HepG2 (cell line): Measurements from ENCODE around the gene ABAT. TPM values are rescaled to one million over a fixed set of nuclear protein-coding genes. Genes with fewer than 3 reads are reported as not detected.

Experiments
- CBX1 ChIP-seq: IDR thresholded peaks from one replicate; pipeline ENCODE4 v1.6.1; 2016; ENCODE audit warnings: antibody characterized with exemption, low read depth
- JDP2 ChIP-seq: sonication (generic); formaldehyde crosslinking; IDR thresholded peaks from 2 replicates; pipeline ENCODE4 v1.8.1; 2022; ENCODE audit warnings: missing genetic modification reagents, borderline replicate concordance
- JUND ChIP-seq: sonication (generic); formaldehyde crosslinking; IDR thresholded peaks from 2 replicates; pipeline ENCODE4 v1.8.0; 2022; ENCODE audit warnings: mild to moderate bottlenecking, missing genetic modification reagents
- KAT2B ChIP-seq: fragments of 150-350 bp; IDR thresholded peaks from 2 replicates; pipeline ENCODE4 v1.6.1; 2014; ENCODE audit warnings: low read depth, low read length, borderline replicate concordance
- NFE2 ChIP-seq: sonication (generic); formaldehyde crosslinking; IDR thresholded peaks from 2 replicates; pipeline ENCODE4 v1.4.0; 2020; ENCODE audit warnings: missing genetic modification reagents
- SETDB1 ChIP-seq: sonication (generic); formaldehyde crosslinking; IDR thresholded peaks from 2 replicates; pipeline ENCODE4 v1.5.1; 2020; ENCODE audit warnings: missing genetic modification reagents, mild to moderate bottlenecking, borderline replicate concordance
- SP4 ChIP-seq: sonication (generic); formaldehyde crosslinking; IDR thresholded peaks from 2 replicates; pipeline ENCODE4 v1.8.1; 2023; ENCODE audit warnings: mild to moderate bottlenecking, missing genetic modification reagents
- TBX3 ChIP-seq: fragments of 450-650 bp; IDR thresholded peaks from 2 replicates; pipeline ENCODE4 v1.6.1; 2017; ENCODE audit warnings: antibody characterized with exemption, mild to moderate bottlenecking, inconsistent platforms, borderline replicate concordance
- ZFP36 ChIP-seq: fragments of 150-350 bp; IDR thresholded peaks from 2 replicates; pipeline ENCODE4 v1.6.1; 2018; ENCODE audit warnings: borderline replicate concordance, low read length, low read depth; ENCODE audit not compliant: partially characterized antibody
- ZNF335 ChIP-seq: sonication (generic); formaldehyde crosslinking; IDR thresholded peaks from 2 replicates; pipeline ENCODE4 v1.4.0; 2020; ENCODE audit warnings: missing genetic modification reagents
- ZNF383 ChIP-seq: sonication (generic); formaldehyde crosslinking; IDR thresholded peaks from 2 replicates; pipeline ENCODE4 v1.4.0; 2020; ENCODE audit warnings: missing genetic modification reagents, mild to moderate bottlenecking, borderline replicate concordance
- ZNF441 ChIP-seq: sonication (generic); formaldehyde crosslinking; IDR thresholded peaks from 2 replicates; pipeline ENCODE4 v1.7.0; 2021; ENCODE audit warnings: missing genetic modification reagents, borderline replicate concordance
- ZNF451 ChIP-seq: sonication (generic); formaldehyde crosslinking; IDR thresholded peaks from 2 replicates; pipeline ENCODE4 v1.5.0; 2020; ENCODE audit warnings: mild to moderate bottlenecking, missing genetic modification reagents
- ZNF577 ChIP-seq: sonication (generic); formaldehyde crosslinking; IDR thresholded peaks from 2 replicates; pipeline ENCODE4 v1.4.0; 2020; ENCODE audit warnings: mild to moderate bottlenecking, low read depth, missing genetic modification reagents, borderline replicate concordance
- ZNF766 ChIP-seq: sonication (generic); formaldehyde crosslinking; IDR thresholded peaks from 2 replicates; pipeline ENCODE4 v1.5.0; 2020; ENCODE audit warnings: missing genetic modification reagents, borderline replicate concordance
- ZNF780A ChIP-seq: sonication (generic); formaldehyde crosslinking; IDR thresholded peaks from 2 replicates; pipeline ENCODE4 v1.8.0; 2022; ENCODE audit warnings: mild to moderate bottlenecking, missing genetic modification reagents, moderate library complexity
- ZNF883 ChIP-seq: sonication (generic); formaldehyde crosslinking; IDR thresholded peaks from 2 replicates; pipeline ENCODE4 v1.5.1; 2020; ENCODE audit warnings: mild to moderate bottlenecking, missing genetic modification reagents; ENCODE audit errors: not compliant biosample characterization
- ZSCAN22 ChIP-seq: sonication (generic); formaldehyde crosslinking; IDR thresholded peaks from 2 replicates; pipeline ENCODE4 v1.4.0; 2020; ENCODE audit warnings: mild to moderate bottlenecking, missing genetic modification reagents
- polyA plus RNA-seq, 8 experiments: library from polyadenylated mRNA; depleted of rRNA in 3 of 8; stranded (reverse) in 7 of 8; unstranded in 1 of 8; fragments of >200 nt; fragmentation: Illumina TruSeq in 4 of 8; extraction: Trizol in 4 of 8; gene quantifications; 2 replicates each; pipeline versions ENCODE4 v1.2.1 to v1.2.3, GENCODE V29; 2011 to 2016; ENCODE audit warnings: low read depth in 4 of 8, missing spikeins in 1 of 8, mixed read lengths in 1 of 8; ENCODE audit not compliant: insufficient read depth in 1 of 8
- total RNA-seq, 5 experiments: library from RNA; depleted of rRNA; stranded (reverse); fragments of >200 nt; fragmentation: Illumina TruSeq; extraction: Trizol; gene quantifications; 2 replicates each; pipeline ENCODE4 v1.2.3, GENCODE V29; 2016; ENCODE audit warnings: low read depth in 1 of 5
- TF ChIP-seq, protein P1 (sequence below): fragments of 450-650 bp; IDR thresholded peaks from 2 replicates; pipeline ENCODE4 v1.6.1; 2017; ENCODE audit warnings: mild to moderate bottlenecking
- TF ChIP-seq, protein P2 (sequence below): sonication (generic); formaldehyde crosslinking; IDR thresholded peaks from 2 replicates; pipeline ENCODE4 v1.4.0; 2020; ENCODE audit warnings: mild to moderate bottlenecking, low read depth, missing genetic modification reagents
- TF ChIP-seq, protein P3 (sequence below): fragments of 450-650 bp; IDR thresholded peaks from 2 replicates; pipeline ENCODE4 v1.6.1; 2017

Gene ABAT
- total and polyA plus RNA-seq, 2 of the 13 experiments (the other 11 are each of a cell fraction or from before 2014, with no cell fraction given) = 47.6 to 97.3 TPM

DNA sequence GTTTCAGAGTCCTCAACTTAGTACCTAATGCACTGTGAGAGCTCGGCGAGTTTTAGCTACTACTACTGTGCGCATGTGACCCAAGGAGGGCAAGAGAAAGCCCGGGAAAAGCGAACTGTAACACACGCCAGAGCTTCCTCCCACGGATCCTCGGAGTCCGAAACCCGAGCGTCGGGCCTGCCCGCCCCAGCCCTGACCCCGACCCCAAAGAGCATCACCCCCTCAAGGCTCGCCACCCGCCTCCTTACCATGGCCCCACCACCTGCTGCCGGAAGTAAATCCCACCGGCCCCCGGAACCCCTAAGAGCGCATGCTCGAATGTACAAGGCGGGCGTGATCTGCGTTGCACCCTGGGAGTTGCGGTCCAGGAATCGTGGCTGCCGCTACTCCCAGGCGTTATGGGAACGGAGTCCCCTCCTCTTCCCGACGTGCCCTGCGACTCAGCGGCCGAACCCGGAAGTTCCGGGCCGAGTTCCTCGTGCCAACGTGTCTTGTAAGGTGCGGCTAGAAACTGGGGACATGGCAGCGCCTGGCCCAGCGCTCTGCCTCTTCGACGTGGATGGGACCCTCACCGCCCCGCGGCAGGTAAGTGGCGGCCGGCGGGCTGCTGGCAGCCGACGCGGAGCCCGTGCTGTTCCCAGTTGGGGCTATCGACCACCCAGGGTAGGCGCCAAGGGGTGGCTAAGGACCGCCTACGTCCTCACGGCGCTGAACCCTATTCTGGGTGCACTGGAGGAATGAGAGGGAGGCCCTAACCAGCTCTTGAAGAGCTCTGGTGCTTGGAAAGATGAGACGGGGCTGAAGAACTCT, 123.2 kb downstream of the ABAT start, which contains the start of the genes PMM2 and TMEM186 (continued):
- TF ChIP-seq, protein P1, sequence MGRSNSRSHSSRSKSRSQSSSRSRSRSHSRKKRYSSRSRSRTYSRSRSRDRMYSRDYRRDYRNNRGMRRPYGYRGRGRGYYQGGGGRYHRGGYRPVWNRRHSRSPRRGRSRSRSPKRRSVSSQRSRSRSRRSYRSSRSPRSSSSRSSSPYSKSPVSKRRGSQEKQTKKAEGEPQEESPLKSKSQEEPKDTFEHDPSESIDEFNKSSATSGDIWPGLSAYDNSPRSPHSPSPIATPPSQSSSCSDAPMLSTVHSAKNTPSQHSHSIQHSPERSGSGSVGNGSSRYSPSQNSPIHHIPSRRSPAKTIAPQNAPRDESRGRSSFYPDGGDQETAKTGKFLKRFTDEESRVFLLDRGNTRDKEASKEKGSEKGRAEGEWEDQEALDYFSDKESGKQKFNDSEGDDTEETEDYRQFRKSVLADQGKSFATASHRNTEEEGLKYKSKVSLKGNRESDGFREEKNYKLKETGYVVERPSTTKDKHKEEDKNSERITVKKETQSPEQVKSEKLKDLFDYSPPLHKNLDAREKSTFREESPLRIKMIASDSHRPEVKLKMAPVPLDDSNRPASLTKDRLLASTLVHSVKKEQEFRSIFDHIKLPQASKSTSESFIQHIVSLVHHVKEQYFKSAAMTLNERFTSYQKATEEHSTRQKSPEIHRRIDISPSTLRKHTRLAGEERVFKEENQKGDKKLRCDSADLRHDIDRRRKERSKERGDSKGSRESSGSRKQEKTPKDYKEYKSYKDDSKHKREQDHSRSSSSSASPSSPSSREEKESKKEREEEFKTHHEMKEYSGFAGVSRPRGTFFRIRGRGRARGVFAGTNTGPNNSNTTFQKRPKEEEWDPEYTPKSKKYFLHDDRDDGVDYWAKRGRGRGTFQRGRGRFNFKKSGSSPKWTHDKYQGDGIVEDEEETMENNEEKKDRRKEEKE = no peak
- TF ChIP-seq ZNF577 (CRISPR knock-in tag) (no peak; the same call in 1 of the 2 replicates), NFE2 (CRISPR knock-in tag) (peak; percentile 9; the same call in 1 of the 2 replicates), ZNF766 (CRISPR knock-in tag) (no peak; the same call in 1 of the 2 replicates), ZFP36 (no peak), ZNF451 (CRISPR knock-in tag) (peak; percentile 98), ZNF383 (CRISPR knock-in tag) (0 out of 2 replicates have a peak, but pooled peaks have one; percentile 38), JUND (CRISPR knock-in tag) (0 out of 2 replicates have a peak, but pooled peaks have one; percentile 31), KAT2B (0 out of 2 replicates have a peak, but pooled peaks have one; percentile 19), ZNF883 (CRISPR knock-in tag) (peak; percentile 99), SETDB1 (no peak), ZNF335 (CRISPR knock-in tag) (peak; percentile 92), ZNF441 (CRISPR knock-in tag) (peak; percentile 93), ZSCAN22 (CRISPR knock-in tag) (peak; percentile 83), ZNF780A (CRISPR knock-in tag) (no peak; the same call in 1 of the 2 replicates), TBX3 (peak; percentile 35; the same call in 1 of the 2 replicates), JDP2 (CRISPR knock-in tag) (0 out of 2 replicates have a peak, but pooled peaks have one; percentile 14), SP4 (CRISPR knock-in tag) (peak; percentile 90), CBX1 (peak; percentile 93)
- TF ChIP-seq, protein P2, sequence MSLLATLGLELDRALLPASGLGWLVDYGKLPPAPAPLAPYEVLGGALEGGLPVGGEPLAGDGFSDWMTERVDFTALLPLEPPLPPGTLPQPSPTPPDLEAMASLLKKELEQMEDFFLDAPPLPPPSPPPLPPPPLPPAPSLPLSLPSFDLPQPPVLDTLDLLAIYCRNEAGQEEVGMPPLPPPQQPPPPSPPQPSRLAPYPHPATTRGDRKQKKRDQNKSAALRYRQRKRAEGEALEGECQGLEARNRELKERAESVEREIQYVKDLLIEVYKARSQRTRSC (CRISPR knock-in tag) = 0 out of 2 replicates have a peak, but pooled peaks have one; percentile 79
- TF ChIP-seq, protein P3, sequence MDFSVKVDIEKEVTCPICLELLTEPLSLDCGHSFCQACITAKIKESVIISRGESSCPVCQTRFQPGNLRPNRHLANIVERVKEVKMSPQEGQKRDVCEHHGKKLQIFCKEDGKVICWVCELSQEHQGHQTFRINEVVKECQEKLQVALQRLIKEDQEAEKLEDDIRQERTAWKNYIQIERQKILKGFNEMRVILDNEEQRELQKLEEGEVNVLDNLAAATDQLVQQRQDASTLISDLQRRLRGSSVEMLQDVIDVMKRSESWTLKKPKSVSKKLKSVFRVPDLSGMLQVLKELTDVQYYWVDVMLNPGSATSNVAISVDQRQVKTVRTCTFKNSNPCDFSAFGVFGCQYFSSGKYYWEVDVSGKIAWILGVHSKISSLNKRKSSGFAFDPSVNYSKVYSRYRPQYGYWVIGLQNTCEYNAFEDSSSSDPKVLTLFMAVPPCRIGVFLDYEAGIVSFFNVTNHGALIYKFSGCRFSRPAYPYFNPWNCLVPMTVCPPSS = no peak
